Bronchial epithelial cell (primary cell): ENCODE measurements around the gene CYBB. TPM values are rescaled to one million over a fixed set of nuclear protein-coding genes. Genes with fewer than 3 reads are reported as not detected.

Experiments
- DNase-seq: peaks from one replicate; pipeline ENCODE4 v3.0.0-alpha.2; 2010; ENCODE audit warnings: low read depth
- FAIRE-seq: peaks from 2 replicates; lab custom pipeline; 2011; peaks lifted over from hg19 to GRCh38; lab: Jason Lieb, UNC
- H3K27me3 ChIP-seq: 2 replicates; pipeline ENCODE4 v1.5.1; 2011; ENCODE audit warnings: low read length; ENCODE audit not compliant: control insufficient read depth, insufficient read depth
- H3K36me3 ChIP-seq: 2 replicates; pipeline ENCODE4 v1.5.1; 2011; ENCODE audit warnings: low read length; ENCODE audit not compliant: control insufficient read depth, insufficient read depth
- H3K4me3 ChIP-seq: 2 replicates; pipeline ENCODE4 v1.5.1; 2011; ENCODE audit warnings: mild to moderate bottlenecking, low read depth, low read length, control low read depth
- CTCF ChIP-seq: IDR thresholded peaks from 2 replicates; pipeline ENCODE4 v1.5.1; 2011; ENCODE audit warnings: mild to moderate bottlenecking, moderate library complexity, low read length, control low read depth, inconsistent platforms; ENCODE audit not compliant: insufficient read depth, severe bottlenecking
- total RNA-seq: library from RNA; depleted of rRNA; stranded (reverse); fragments of >200 nt; gene quantifications from 2 replicates; pipeline ENCODE4 v1.2.1, GENCODE V29; 2014

CYBB gene
- total RNA-seq, 1 donor from 2014 or later: not detected

- no peak for TF ChIP-seq CTCF
- DNase-seq (no peak), FAIRE-seq (no peak)
- H3K36me3 ChIP-seq: no peaks in the 10 kb centered on the region
- no peaks in the 10 kb centered on the region for H3K27me3 ChIP-seq
- H3K4me3 ChIP-seq: no peak overlapping the region
Measured at GRCh38 chrX:37824491-37825214, 44.8 kb downstream of the CYBB start.

GRCh38 chrX:37825215-37825842, 45.5 kb downstream of the CYBB start:
- TF ChIP-seq CTCF: peak; percentile 66
- DNase-seq (peak; percentile 23), FAIRE-seq (no peak)
- H3K4me3 ChIP-seq: no peak overlapping the region
- no peaks in the 10 kb centered on the region for H3K27me3 ChIP-seq
- no peaks in the 10 kb centered on the region for H3K36me3 ChIP-seq

- FAIRE-seq: no peak
Measured at GRCh38 chrX:37829721-37830120, 49.9 kb downstream of the CYBB start.

GRCh38 chrX:37830371-37830770, 50.5 kb downstream of the CYBB start:
- DNase-seq (no peak), FAIRE-seq (no peak)
- Histone ChIP-seq H3K4me3 (no peak overlapping the region), H3K27me3 (no peaks in the 10 kb centered on the region), H3K36me3 (no peaks in the 10 kb centered on the region)
- TF ChIP-seq CTCF: no peak

More at GRCh38 chrX:37829721-37830120, 49.9 kb downstream of the CYBB start:
- Histone ChIP-seq H3K4me3 (no peak overlapping the region), H3K36me3 (no peaks in the 10 kb centered on the region), H3K27me3 (no peaks in the 10 kb centered on the region)
- DNase-seq: no peak
- TF ChIP-seq CTCF: no peak

- H3K36me3 ChIP-seq: peaks cover 1% of the 10 kb centered on the region
- no peaks in the 10 kb centered on the region for H3K27me3 ChIP-seq
- no peak for FAIRE-seq
- TF ChIP-seq CTCF: no peak
- no peak overlapping the region for H3K4me3 ChIP-seq
- peak; percentile 6 for DNase-seq
Measured at GRCh38 chrX:37834937-37835336, 55.1 kb downstream of the CYBB start.
